ENCODE results near the gene ACOXL. TPM values are rescaled to one million over a fixed set of nuclear protein-coding genes. Genes with fewer than 3 reads are reported as not detected.

The ACOXL gene
- polyA plus RNA-seq, 4 donors, result 0.06 to 0.56 TPM; not detected in 2

GRCh38 chr2:111145103-111145760 lies 412.9 kb downstream of the ACOXL start:
- DNase-seq, result no peak
- peaks cover 0 to 18% (median 6%) of the 10 kb centered on the region in 3 donors for H3K36me3 ChIP-seq (ENCODE audit: control insufficient read depth in 3 of 3, insufficient read depth in 2 of 3, low read depth in 1 of 3, low read length in 3 of 3)
- no peak overlapping the region for H3K27ac ChIP-seq (ENCODE audit: low read depth in 1 of 3, low read length in 2 of 3)
- 88 to 94% (median 89%) methylated on average over 7 of the region's 7 CpGs for WGBS, 3 donors
- no peaks in the 10 kb centered on the region for H3K27me3 ChIP-seq (ENCODE audit: control insufficient read depth in 3 of 3, insufficient read depth in 3 of 3, low read length in 3 of 3)
- FAIRE-seq, result no peak
- peaks cover 0 to 3% of the 10 kb centered on the region in 2 donors for H3K9me3 ChIP-seq (ENCODE audit: control insufficient read depth in 2 of 2, insufficient read depth in 1 of 2, low read depth in 1 of 2, low read length in 1 of 2)
- H3K4me3 ChIP-seq (ENCODE audit: low read depth in 1 of 3, low read length in 3 of 3), result no peak overlapping the region
- no peaks in the 10 kb centered on the region for H3K4me1 ChIP-seq (ENCODE audit: control insufficient read depth in 3 of 3, insufficient read depth in 2 of 3, low read depth in 1 of 3, low read length in 2 of 3)

- FAIRE-seq, result no peak
- no peak for DNase-seq
- no peaks in the 10 kb centered on the region for H3K4me1 ChIP-seq (ENCODE audit: control insufficient read depth in 3 of 3, insufficient read depth in 2 of 3, low read depth in 1 of 3, low read length in 2 of 3)
- no peaks in the 10 kb centered on the region for H3K27me3 ChIP-seq (ENCODE audit: control insufficient read depth in 3 of 3, insufficient read depth in 3 of 3, low read length in 3 of 3)
- WGBS, 3 donors, result 95 to 98% (median 97%) methylated on average over 2 of the region's 2 CpGs
- peaks cover 0 to under 1% of the 10 kb centered on the region in 2 donors for H3K9me3 ChIP-seq (ENCODE audit: control insufficient read depth in 2 of 2, insufficient read depth in 1 of 2, low read depth in 1 of 2, low read length in 1 of 2)
- peaks cover 0 to 22% (median 6%) of the 10 kb centered on the region in 3 donors for H3K36me3 ChIP-seq (ENCODE audit: control insufficient read depth in 3 of 3, insufficient read depth in 2 of 3, low read depth in 1 of 3, low read length in 3 of 3)
- no peak overlapping the region for H3K4me3 ChIP-seq (ENCODE audit: low read depth in 1 of 3, low read length in 3 of 3)
- H3K27ac ChIP-seq (ENCODE audit: low read depth in 1 of 3, low read length in 2 of 3), result no peak overlapping the region
Measured at GRCh38 chr2:111145951-111146350, 413.6 kb downstream of the ACOXL start.

- no peaks in the 10 kb centered on the region for H3K27me3 ChIP-seq (ENCODE audit: control insufficient read depth in 3 of 3, insufficient read depth in 3 of 3, low read length in 3 of 3)
- H3K27ac ChIP-seq (ENCODE audit: low read depth in 1 of 3, low read length in 2 of 3), result no peak overlapping the region
- WGBS, 3 donors, result 87 to 98% (median 93%) methylated on average over 3 of the region's 3 CpGs
- no peaks in the 10 kb centered on the region for H3K4me1 ChIP-seq (ENCODE audit: control insufficient read depth in 3 of 3, insufficient read depth in 2 of 3, low read depth in 1 of 3, low read length in 2 of 3)
- no peak for DNase-seq
- no peak overlapping the region for H3K4me3 ChIP-seq (ENCODE audit: low read depth in 1 of 3, low read length in 3 of 3)
- no peak for FAIRE-seq
- no peaks in the 10 kb centered on the region for H3K9me3 ChIP-seq (ENCODE audit: control insufficient read depth in 2 of 2, insufficient read depth in 1 of 2, low read depth in 1 of 2, low read length in 1 of 2)
- H3K36me3 ChIP-seq (ENCODE audit: control insufficient read depth in 3 of 3, insufficient read depth in 2 of 3, low read depth in 1 of 3, low read length in 3 of 3), result peaks cover 3 to 26% (median 6%) of the 10 kb centered on the region in 3 donors
Measured at GRCh38 chr2:111148225-111148873, 416.0 kb downstream of the ACOXL start.

- Histone ChIP-seq H3K27ac (ENCODE audit: low read depth in 1 of 3, low read length in 2 of 3) (no peak overlapping the region), H3K4me3 (ENCODE audit: low read depth in 1 of 3, low read length in 3 of 3) (no peak overlapping the region), H3K9me3 (ENCODE audit: control insufficient read depth in 2 of 2, insufficient read depth in 1 of 2, low read depth in 1 of 2, low read length in 1 of 2) (no peaks in the 10 kb centered on the region), H3K36me3 (ENCODE audit: control insufficient read depth in 3 of 3, insufficient read depth in 2 of 3, low read depth in 1 of 3, low read length in 3 of 3) (peaks cover 3 to 27% (median 10%) of the 10 kb centered on the region in 3 donors), H3K4me1 (ENCODE audit: control insufficient read depth in 3 of 3, insufficient read depth in 2 of 3, low read depth in 1 of 3, low read length in 2 of 3) (no peaks in the 10 kb centered on the region), H3K27me3 (ENCODE audit: control insufficient read depth in 3 of 3, insufficient read depth in 3 of 3, low read length in 3 of 3) (no peaks in the 10 kb centered on the region)
- DNase-seq (no peak), FAIRE-seq (no peak)
- 81 to 95% (median 91%) methylated on average over 8 of the region's 8 CpGs for WGBS, 3 donors
Measured at GRCh38 chr2:111148925-111149324, 416.6 kb downstream of the ACOXL start.

- 96 to 98% (median 97%) methylated on average over 7 of the region's 7 CpGs for WGBS, 3 donors
- FAIRE-seq, result no peak
- no peaks in the 10 kb centered on the region for H3K27me3 ChIP-seq (ENCODE audit: control insufficient read depth in 3 of 3, insufficient read depth in 3 of 3, low read length in 3 of 3)
Measured at GRCh38 chr2:111149882-111150455, 417.6 kb downstream of the ACOXL start.

GRCh38 chr2:111154758-111155157 lies 422.4 kb downstream of the ACOXL start:
- peaks cover 0 to 2% (median 0%) of the 10 kb centered on the region in 3 donors for H3K4me1 ChIP-seq (ENCODE audit: control insufficient read depth in 3 of 3, insufficient read depth in 2 of 3, low read depth in 1 of 3, low read length in 2 of 3)
- H3K36me3 ChIP-seq (ENCODE audit: control insufficient read depth in 3 of 3, insufficient read depth in 2 of 3, low read depth in 1 of 3, low read length in 3 of 3), result peaks cover 3 to 55% (median 4%) of the 10 kb centered on the region in 3 donors
- DNase-seq (no peak), FAIRE-seq (no peak)
- no peak overlapping the region for H3K27ac ChIP-seq (ENCODE audit: low read depth in 1 of 3, low read length in 2 of 3)
- no peak overlapping the region for H3K4me3 ChIP-seq (ENCODE audit: low read depth in 1 of 3, low read length in 3 of 3)
- no peaks in the 10 kb centered on the region for H3K9me3 ChIP-seq (ENCODE audit: control insufficient read depth in 2 of 2, insufficient read depth in 1 of 2, low read depth in 1 of 2, low read length in 1 of 2)
- 85 to 100% (median 97%) methylated on average over 6 of the region's 6 CpGs for WGBS, 3 donors
- H3K27me3 ChIP-seq (ENCODE audit: control insufficient read depth in 3 of 3, insufficient read depth in 3 of 3, low read length in 3 of 3), result no peaks in the 10 kb centered on the region

More at GRCh38 chr2:111149882-111150455, 417.6 kb downstream of the ACOXL start:
- no peak for DNase-seq
- Histone ChIP-seq H3K4me3 (ENCODE audit: low read depth in 1 of 3, low read length in 3 of 3) (no peak overlapping the region), H3K9me3 (ENCODE audit: control insufficient read depth in 2 of 2, insufficient read depth in 1 of 2, low read depth in 1 of 2, low read length in 1 of 2) (no peaks in the 10 kb centered on the region), H3K36me3 (ENCODE audit: control insufficient read depth in 3 of 3, insufficient read depth in 2 of 3, low read depth in 1 of 3, low read length in 3 of 3) (peaks cover 3 to 27% (median 7%) of the 10 kb centered on the region in 3 donors), H3K4me1 (ENCODE audit: control insufficient read depth in 3 of 3, insufficient read depth in 2 of 3, low read depth in 1 of 3, low read length in 2 of 3) (no peaks in the 10 kb centered on the region), H3K27ac (ENCODE audit: low read depth in 1 of 3, low read length in 2 of 3) (no peak overlapping the region)

GRCh38 chr2:111155610-111156009 lies 423.2 kb downstream of the ACOXL start:
- H3K4me3 ChIP-seq (ENCODE audit: low read depth in 1 of 3, low read length in 3 of 3), result no peak overlapping the region
- H3K36me3 ChIP-seq (ENCODE audit: control insufficient read depth in 3 of 3, insufficient read depth in 2 of 3, low read depth in 1 of 3, low read length in 3 of 3), result peaks cover 3 to 57% (median 10%) of the 10 kb centered on the region in 3 donors
- no peak for FAIRE-seq
- DNase-seq, result no peak
- H3K27me3 ChIP-seq (ENCODE audit: control insufficient read depth in 3 of 3, insufficient read depth in 3 of 3, low read length in 3 of 3), result no peaks in the 10 kb centered on the region
- H3K27ac ChIP-seq (ENCODE audit: low read depth in 1 of 3, low read length in 2 of 3), result no peak overlapping the region
- 70 to 79% (median 71%) methylated on average over 1 of the region's 1 CpG for WGBS, 3 donors
- no peaks in the 10 kb centered on the region for H3K9me3 ChIP-seq (ENCODE audit: control insufficient read depth in 2 of 2, insufficient read depth in 1 of 2, low read depth in 1 of 2, low read length in 1 of 2)
- H3K4me1 ChIP-seq (ENCODE audit: control insufficient read depth in 3 of 3, insufficient read depth in 2 of 3, low read depth in 1 of 3, low read length in 2 of 3), result peaks cover 0 to 2% (median 0%) of the 10 kb centered on the region in 3 donors

GRCh38 chr2:111156529-111156928 lies 424.2 kb downstream of the ACOXL start:
- Histone ChIP-seq H3K36me3 (ENCODE audit: control insufficient read depth in 3 of 3, insufficient read depth in 2 of 3, low read depth in 1 of 3, low read length in 3 of 3) (peaks cover 7 to 58% (median 10%) of the 10 kb centered on the region in 3 donors), H3K27me3 (ENCODE audit: control insufficient read depth in 3 of 3, insufficient read depth in 3 of 3, low read length in 3 of 3) (no peaks in the 10 kb centered on the region), H3K4me3 (ENCODE audit: low read depth in 1 of 3, low read length in 3 of 3) (no peak overlapping the region), H3K4me1 (ENCODE audit: control insufficient read depth in 3 of 3, insufficient read depth in 2 of 3, low read depth in 1 of 3, low read length in 2 of 3) (peaks cover 0 to 4% (median 0%) of the 10 kb centered on the region in 3 donors), H3K9me3 (ENCODE audit: control insufficient read depth in 2 of 2, insufficient read depth in 1 of 2, low read depth in 1 of 2, low read length in 1 of 2) (no peaks in the 10 kb centered on the region), H3K27ac (ENCODE audit: low read depth in 1 of 3, low read length in 2 of 3) (no peak overlapping the region)
- DNase-seq, result no peak
- FAIRE-seq, result no peak
- WGBS, 3 donors, result 90 to 93% (median 93%) methylated on average over 8 of the region's 8 CpGs

Data from small intestine (tissue), 7 donors.